Middle frontal gyrus (tissue), 1 donor: Measurements from ENCODE around the gene CRISP1.
"Not testable (repeated sequence)": the region's sequence is repeated elsewhere in the genome, so short reads cannot be mapped to it uniquely, and the experiment has no call there.

ENCODE experiments used
- DNase-seq: peaks from one replicate; pipeline ENCODE4 v3.0.0-alpha.2; 2015; ENCODE audit warnings: low spot score; ENCODE audit errors: extremely low spot score

The CRISP1 gene

GRCh38 chr6:49866485-49866943, at the start of gene CRISP1:
Gene CRISP1 (minus strand): TSS chr6:49866535. CDS start chr6:49857400, 9,135 bp downstream.
- DNase-seq, result no peak

- no peak for DNase-seq
Observed at GRCh38 chr6:49915035-49915434, 48.7 kb upstream of the CRISP1 start.

GRCh38 chr6:49913636-49914375, 47.5 kb upstream of the CRISP1 start:
- DNase-seq, result no peak

- DNase-seq, result no peak
Observed at GRCh38 chr6:49912196-49912595, 45.9 kb upstream of the CRISP1 start.

- DNase-seq, result no peak
Observed at GRCh38 chr6:49911252-49911651, 44.9 kb upstream of the CRISP1 start.

GRCh38 chr6:49909563-49909962, 43.2 kb upstream of the CRISP1 start:
- no peak for DNase-seq

GRCh38 chr6:49906526-49906925, 40.2 kb upstream of the CRISP1 start:
- peak; percentile 27 for DNase-seq

- DNase-seq, result no peak
Observed at GRCh38 chr6:49905296-49905695, 39.0 kb upstream of the CRISP1 start.

GRCh38 chr6:49902856-49903255, 36.5 kb upstream of the CRISP1 start:
- DNase-seq, result no peak

GRCh38 chr6:49898904-49899566, 32.7 kb upstream of the CRISP1 start:
- no peak for DNase-seq

GRCh38 chr6:49895553-49895952, 29.2 kb upstream of the CRISP1 start:
- not testable (repeated sequence) for DNase-seq

GRCh38 chr6:49892280-49892679, 25.9 kb upstream of the CRISP1 start:
- DNase-seq, result no peak

- DNase-seq, result no peak
Observed at GRCh38 chr6:49890988-49891387, 24.7 kb upstream of the CRISP1 start.

- no peak for DNase-seq
Observed at GRCh38 chr6:49888742-49889431, 22.6 kb upstream of the CRISP1 start.

- no peak for DNase-seq
Observed at GRCh38 chr6:49868951-49869529, 2.7 kb upstream of the CRISP1 start.

GRCh38 chr6:49856282-49856681, 10.1 kb downstream of the CRISP1 start:
- DNase-seq, result no peak

- DNase-seq, result no peak
Observed at GRCh38 chr6:49855221-49855620, 11.1 kb downstream of the CRISP1 start.

- no peak for DNase-seq
Observed at GRCh38 chr6:49852975-49853374, 13.4 kb downstream of the CRISP1 start.

- DNase-seq, result peak; percentile 80
Observed at GRCh38 chr6:49849213-49849907, 17.0 kb downstream of the CRISP1 start.

GRCh38 chr6:49847673-49848072, 18.7 kb downstream of the CRISP1 start:
- no peak for DNase-seq

GRCh38 chr6:49847014-49847413, 19.3 kb downstream of the CRISP1 start:
- DNase-seq, result no peak
